Superior temporal gyrus (tissue), 1 donor: Measurements from ENCODE around the gene SLC2A1.
A peak's percentile ranks its signal among the peaks of the same experiment; 100 is the strongest.
"Not testable (repeated sequence)": the region's sequence is repeated elsewhere in the genome, so short reads cannot be mapped to it uniquely, and the experiment has no call there.

Experiments
- DNase-seq: peaks from one replicate; pipeline ENCODE4 v3.0.0-alpha.2; 2016; ENCODE audit errors: extremely low spot score

SLC2A1 gene

GRCh38 chr1:42929434-42930177 is 29.1 kb downstream of the SLC2A1 start:
- no peak for DNase-seq

GRCh38 chr1:42928859-42929258 is 29.8 kb downstream of the SLC2A1 start:
- no peak for DNase-seq

- DNase-seq: no peak
Observed at GRCh38 chr1:42927920-42928505, 30.7 kb downstream of the SLC2A1 start.

DNA sequence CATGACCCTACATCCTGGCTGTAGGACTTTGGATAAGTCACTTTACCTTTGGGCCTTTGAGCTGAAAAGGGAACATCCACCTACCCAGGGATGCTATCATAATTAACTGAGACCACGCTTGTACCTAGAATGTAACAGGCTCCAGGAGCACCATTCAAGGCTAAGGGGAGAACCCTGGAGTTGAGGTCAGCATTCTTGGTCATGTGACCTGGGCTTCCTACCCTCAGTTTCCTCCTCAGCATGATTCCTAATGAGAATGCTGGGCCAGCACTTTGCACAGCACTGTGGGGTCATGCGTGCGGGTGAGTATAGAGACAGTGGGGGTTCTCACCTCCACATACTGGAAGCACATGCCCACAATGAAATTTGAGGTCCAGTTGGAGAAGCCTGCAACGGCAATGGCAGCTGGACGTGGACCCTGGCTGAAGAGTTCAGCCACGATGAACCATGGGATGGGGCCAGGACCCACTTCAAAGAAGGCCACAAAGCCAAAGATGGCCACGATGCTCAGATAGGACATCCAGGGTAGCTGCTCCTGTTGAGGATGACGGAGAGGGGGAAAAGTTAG is 31.3 kb downstream of the SLC2A1 start:
- DNase-seq: no peak

GRCh38 chr1:42926879-42927242 is 31.8 kb downstream of the SLC2A1 start:
- DNase-seq: no peak

- DNase-seq: no peak
Observed at GRCh38 chr1:42926235-42926878, 32.3 kb downstream of the SLC2A1 start.

- DNase-seq: peak; percentile 53
Observed at GRCh38 chr1:42924851-42925760, 33.6 kb downstream of the SLC2A1 start.

DNA sequence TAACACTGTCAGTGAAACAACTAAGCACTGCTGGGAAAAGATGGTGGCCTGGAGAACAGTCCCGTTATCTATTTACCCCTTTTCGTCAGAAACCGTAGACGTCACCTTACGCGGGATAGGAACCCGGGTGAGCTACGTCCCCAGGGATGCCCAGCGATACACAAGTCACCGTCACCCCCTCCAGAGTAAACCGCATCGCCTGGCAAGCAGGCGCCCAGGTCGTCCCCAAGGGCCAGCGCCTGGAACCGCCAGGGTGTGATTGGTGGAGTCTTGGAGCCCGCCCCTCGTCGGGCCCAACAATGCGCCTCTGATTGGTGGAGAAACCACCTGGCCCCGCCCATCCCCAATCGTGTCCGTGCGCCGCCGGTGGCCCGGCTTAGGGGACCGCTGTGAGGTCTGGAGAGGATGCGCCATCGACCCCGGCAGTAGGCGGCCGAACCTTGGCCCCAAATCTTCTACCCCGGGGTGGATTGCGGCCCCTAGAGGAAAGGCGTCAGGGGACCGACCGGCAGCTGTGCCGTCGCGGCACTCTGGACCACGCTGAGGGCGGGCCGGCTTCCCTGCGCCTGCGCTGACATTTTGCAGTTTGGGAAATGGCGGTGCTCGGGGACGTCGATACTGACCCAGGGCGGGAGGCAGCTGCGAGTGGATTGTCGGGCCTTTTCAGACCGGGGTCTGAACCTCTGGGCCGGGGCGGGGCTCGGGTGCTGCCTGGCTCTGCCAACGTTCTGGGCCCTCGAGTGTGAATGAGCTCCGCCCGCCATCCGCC is 34.4 kb downstream of the SLC2A1 start:
- DNase-seq: peak; percentile 98

- DNase-seq: peak; percentile 62
Observed at GRCh38 chr1:42923367-42924081, 35.1 kb downstream of the SLC2A1 start.

GRCh38 chr1:42922687-42923366 is 35.8 kb downstream of the SLC2A1 start:
- peak; percentile 90 for DNase-seq

- DNase-seq: no peak
Observed at GRCh38 chr1:42921769-42922168, 36.9 kb downstream of the SLC2A1 start.

- not testable (repeated sequence) for DNase-seq
Observed at GRCh38 chr1:42919651-42920050, 39.0 kb downstream of the SLC2A1 start.

DNA sequence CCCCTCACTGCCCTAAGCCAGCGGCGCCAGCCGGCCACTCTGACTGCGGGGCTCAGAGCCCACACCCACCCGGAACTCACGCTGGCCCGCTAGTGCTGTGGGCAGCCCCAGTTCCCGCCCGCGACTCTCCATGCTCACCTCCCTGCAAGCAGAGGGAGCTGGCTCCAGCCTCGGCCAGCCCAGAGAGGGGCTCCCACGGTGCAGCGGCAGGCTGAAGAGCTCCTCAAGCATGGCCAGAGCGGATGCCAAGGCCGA is 41.5 kb downstream of the SLC2A1 start:
- no peak for DNase-seq

DNA sequence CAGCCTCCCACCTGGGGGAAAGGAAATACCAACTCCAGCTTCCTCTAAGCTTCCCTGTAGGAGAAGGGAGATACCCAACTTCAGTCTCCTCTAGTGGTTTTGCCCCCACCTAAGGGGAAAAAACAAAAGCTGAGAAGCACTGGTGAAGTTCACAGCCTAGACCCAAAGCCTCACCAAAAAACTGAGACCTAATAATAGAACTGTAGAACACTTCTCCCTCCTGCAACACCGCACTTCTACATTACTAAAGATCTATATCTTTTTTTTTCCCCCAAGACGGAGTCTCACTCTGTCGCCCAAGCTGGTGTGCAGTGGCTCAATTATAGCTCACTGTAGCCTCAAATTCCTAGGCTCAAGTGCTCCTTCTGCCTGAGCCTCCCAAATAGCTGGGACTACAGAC is 43.2 kb downstream of the SLC2A1 start:
- DNase-seq: no peak

DNA sequence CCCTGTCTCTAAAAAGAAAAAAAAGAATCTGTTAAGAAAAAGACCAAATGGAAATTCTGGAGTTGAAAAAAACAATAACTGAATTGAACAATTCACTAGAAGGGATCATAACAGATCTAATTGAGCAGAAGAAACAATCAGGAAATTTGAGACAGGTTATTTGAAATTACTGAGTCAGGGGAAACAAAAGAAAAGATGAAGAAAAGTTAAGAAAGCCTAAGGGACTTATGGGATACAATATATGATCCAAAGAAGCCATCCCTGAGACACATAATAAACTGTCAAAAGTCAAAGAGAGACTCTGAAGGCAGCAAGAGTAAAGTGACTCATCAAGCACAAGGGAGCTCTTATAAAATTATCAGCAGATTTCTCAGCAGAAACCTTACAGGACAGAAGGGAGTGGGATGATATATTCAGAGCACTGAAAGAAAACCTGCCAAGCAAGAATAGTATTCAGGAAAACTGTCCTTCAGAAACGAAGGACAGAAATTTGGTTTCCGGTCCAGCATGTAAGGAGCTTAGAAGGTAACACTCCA is 44.5 kb downstream of the SLC2A1 start:
- no peak for DNase-seq

DNA sequence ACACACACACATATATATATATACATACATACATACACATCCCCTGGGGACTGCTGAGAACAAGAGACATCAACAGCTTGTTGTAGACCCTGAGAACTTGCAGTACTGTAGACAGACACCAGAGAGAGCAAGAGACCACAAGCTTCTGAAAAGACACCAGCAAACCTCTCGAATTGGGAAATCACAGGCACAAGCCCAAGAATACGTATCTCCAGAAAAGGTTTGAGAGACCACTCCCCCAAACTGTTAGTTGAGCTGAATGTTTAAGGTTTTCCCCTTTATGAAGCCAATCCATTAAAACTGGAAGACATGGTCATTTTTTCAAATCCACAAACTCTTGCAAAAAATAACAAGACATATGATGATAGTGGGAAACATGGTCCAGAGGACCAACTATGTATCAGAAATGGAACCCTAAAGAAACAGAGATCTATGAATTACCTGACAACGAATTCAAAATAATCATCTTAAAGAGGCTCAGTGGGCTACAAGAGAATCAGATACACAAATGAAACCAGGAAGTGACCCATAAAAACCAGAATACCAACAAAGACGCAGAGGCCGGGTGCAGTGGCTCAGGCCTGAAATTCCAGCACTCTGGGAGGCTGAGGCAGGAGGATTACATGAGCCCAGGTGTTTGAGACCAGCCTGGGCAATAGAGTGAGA is 45.1 kb downstream of the SLC2A1 start:
- peak; percentile 74 for DNase-seq

GRCh38 chr1:42910985-42911384 is 47.7 kb downstream of the SLC2A1 start:
- DNase-seq: no peak

DNA sequence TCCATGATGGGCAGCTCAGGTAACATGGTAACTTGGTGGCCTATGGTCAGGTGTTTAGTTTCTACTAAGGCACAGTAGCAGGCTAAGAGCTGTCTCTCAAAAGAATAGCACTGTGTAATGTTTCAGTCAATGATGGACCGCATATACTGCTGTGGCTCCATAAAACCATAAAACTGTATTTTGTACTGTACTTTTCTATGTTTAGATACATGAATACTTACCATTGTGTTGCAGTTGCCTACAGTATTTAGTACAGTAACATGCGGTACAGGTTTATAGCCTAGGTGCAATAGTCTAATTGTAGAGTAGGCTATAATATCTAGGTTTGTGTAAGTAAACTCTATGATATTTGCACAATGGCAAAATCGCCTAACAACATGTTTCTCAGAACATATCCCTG is 50.6 kb downstream of the SLC2A1 start:
- DNase-seq: no peak

DNA sequence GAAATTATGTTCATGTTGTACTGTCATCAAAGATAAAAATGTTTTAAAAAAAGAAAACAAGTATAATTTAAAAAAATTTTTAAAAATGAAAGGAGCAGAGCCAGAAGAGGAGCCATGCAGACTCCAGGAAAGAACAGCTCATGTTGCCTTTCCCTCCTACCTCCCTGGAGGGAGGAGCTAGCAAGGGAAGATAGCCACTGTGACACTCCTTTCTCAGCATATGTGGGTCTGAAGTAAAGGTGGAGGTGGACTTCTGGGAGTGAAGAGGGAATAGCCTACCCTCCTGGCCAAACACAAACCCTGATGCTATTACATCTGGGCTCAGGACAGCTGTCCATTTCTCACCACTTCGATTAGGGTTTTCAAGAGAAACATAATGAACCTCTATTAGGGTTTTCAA is 54.2 kb downstream of the SLC2A1 start:
- DNase-seq: no peak
